ENCODE measurements around the gene CELA2B. TPM values are rescaled to one million over a fixed set of nuclear protein-coding genes. Genes with fewer than 3 reads are reported as not detected.
A peak's percentile ranks its signal among the peaks of the same experiment; 100 is the strongest.

Gene CELA2B
- total RNA-seq, 4 donors from 2014 or later, result not detected

DNA sequence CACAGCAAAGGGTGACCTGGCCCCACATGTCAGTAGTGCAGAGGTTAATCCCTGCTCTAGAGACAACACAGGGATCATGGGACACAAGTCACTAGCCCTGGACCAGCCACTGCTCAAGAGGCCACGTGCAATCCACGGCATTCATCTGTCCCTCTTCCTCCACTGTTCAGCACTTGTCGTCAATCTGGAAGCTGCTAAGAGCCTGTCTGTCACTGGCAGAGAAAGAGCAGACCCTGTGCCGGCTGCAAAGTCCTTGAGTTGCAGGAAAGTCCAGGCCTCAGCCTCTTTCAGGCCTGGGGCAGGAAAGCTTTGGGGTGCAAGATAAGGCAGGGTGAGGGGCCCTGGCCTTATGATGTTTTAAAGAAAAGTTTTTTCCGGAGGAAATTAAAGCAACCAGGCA, 16.7 kb downstream of the CELA2B start:
- Histone ChIP-seq H3K9me3 (no peaks in the 10 kb centered on the region), H3K4me1 (no peaks in the 10 kb centered on the region), H3K36me3 (peaks cover 15 to 18% of the 10 kb centered on the region in 2 donors), H3K4me3 (replicated peaks in 1 of 3) (no peak overlapping the region), H3K27ac (no peak overlapping the region), H3K27me3 (no peaks in the 10 kb centered on the region)
- intact Hi-C loops (cut with DNase I), result no loop called here
- DNase-seq, result no peak
- TF ChIP-seq POLR2A (IDR thresholded peaks at IDR 0.05), result no peak
- TF ChIP-seq CTCF (IDR thresholded peaks at IDR 0.05), result no peak
- WGBS, 2 donors, result 71 to 81% methylated on average over 3 to 5 of the region's 5 CpGs

GRCh38 chr1:15493869-15494390, 18.0 kb downstream of the CELA2B start:
- WGBS, 2 donors, result 81 to 100% methylated on average over 6 to 9 of the region's 9 CpGs
- intact Hi-C loops (cut with DNase I), result no loop called here
- DNase-seq, result no peak
- no peak overlapping the region for H3K27ac ChIP-seq
- H3K27me3 ChIP-seq, result no peaks in the 10 kb centered on the region
- no peaks in the 10 kb centered on the region for H3K9me3 ChIP-seq
- TF ChIP-seq POLR2A (IDR thresholded peaks at IDR 0.05) (no peak), CTCF (IDR thresholded peaks at IDR 0.05) (no peak)
- no peaks in the 10 kb centered on the region for H3K4me1 ChIP-seq
- H3K4me3 ChIP-seq (replicated peaks in 1 of 3), result no peak overlapping the region
- H3K36me3 ChIP-seq, result peaks cover 15 to 18% of the 10 kb centered on the region in 2 donors

DNA sequence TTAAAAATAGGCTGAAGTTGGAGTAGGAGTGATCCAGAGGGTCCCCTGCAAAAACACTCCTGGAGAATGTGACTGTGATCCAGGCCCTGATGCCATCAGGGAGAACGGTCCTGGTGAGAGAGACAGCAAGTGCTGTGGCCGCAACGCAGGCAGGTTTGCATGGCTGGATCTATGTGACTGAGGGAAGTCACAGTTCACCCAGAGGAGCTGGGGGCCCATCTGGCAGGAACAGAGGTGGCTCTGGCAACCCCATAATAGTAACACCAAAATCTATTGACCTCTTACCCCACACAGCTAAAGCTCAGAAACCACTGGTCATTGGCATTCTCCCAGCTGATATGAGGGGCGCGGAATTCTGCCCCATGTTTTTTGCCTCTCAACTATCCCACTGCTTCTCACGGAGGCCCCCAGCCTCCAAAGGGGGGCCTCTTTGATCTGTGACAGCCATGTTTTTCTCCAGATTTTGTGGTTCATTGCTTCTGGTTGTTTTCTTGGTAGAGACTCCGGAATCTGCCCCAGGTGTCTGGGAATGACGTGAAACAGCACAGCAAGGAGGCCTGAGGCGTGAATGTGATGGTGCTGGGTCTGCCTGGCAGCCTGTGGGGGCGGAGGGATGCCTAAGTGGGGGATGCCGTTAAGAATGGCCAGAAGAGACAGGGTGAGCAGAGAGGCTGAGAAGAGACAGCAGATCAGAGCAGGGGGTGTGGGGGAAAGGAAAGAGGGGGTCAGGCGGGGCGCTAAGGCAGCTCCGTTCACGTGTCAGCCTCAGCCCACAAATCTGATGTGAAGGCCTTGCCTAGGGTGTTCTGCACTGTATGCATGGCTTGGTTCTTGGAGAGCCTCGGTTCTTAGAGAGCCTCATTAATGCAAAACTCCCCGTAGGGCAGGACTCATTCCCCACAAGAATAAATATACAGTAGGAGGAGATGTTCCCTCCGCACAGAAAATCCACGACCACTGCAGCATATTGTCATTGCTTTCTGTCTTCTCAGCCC, 24.6 kb downstream of the CELA2B start:
- WGBS, 2 donors, result 86% methylated on average over 19 of the region's 19 CpGs
- peaks cover 8 to 16% of the 10 kb centered on the region in 2 donors for H3K36me3 ChIP-seq
- intact Hi-C loops (cut with DNase I), result no loop called here
- no peak for TF ChIP-seq CTCF (IDR thresholded peaks at IDR 0.05)
- no peak for TF ChIP-seq POLR2A (IDR thresholded peaks at IDR 0.05)
- no peak overlapping the region for H3K27ac ChIP-seq
- H3K9me3 ChIP-seq, result no peaks in the 10 kb centered on the region
- no peak for DNase-seq
- H3K4me3 ChIP-seq (replicated peaks in 1 of 3), result no peak overlapping the region
- no peaks in the 10 kb centered on the region for H3K27me3 ChIP-seq
- no peaks in the 10 kb centered on the region for H3K4me1 ChIP-seq

DNA sequence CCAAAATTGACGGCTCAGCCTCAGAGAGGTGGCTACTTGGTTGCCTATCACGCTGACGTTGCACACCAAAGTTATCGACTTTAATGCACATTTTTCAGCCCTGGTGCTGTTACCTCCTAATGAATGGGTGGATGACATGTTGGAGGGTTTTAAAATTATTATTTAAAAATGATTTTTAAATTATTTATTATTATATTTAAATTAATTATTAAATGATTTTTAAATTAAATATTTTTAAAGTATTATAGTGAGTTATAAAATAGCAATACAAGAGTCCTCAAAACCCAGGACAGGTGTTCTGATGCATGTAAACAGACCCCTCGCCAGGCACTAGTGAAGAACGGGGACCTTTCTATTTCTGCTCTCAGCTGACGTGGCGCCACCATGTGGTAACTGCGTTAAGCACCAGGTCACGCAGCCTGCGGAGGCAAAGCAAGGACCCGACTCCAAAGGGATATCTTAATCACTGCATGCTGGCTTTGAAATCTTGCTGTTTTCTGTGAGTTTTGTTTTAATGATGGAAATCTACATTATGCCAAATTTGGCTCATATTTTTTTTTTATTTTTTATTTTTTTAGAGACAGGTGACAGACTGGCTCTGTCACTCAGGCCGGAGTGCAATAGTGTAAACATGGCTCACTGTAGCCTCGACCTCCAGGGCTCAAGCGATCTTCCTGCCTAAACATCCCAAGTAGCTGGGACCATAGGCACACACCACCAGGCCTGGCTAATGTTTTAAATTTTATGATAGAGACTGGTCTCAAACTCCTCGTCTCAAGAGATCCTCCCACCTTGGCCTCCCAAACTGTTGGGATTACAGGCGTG, 25.5 kb downstream of the CELA2B start:
- Histone ChIP-seq H3K4me3 (replicated peaks in 1 of 3) (no peak overlapping the region), H3K4me1 (no peaks in the 10 kb centered on the region), H3K9me3 (no peaks in the 10 kb centered on the region), H3K27me3 (no peaks in the 10 kb centered on the region), H3K36me3 (peaks cover 8 to 16% of the 10 kb centered on the region in 2 donors), H3K27ac (no peak overlapping the region)
- 72 to 73% methylated on average over 17 of the region's 17 CpGs for WGBS, 2 donors
- peak; percentile 31 to 33 for DNase-seq
- TF ChIP-seq POLR2A (IDR thresholded peaks at IDR 0.05), result no peak
- TF ChIP-seq CTCF (IDR thresholded peaks at IDR 0.05), result peak in 5 of 6 experiments; percentile 13 to 52 (median 28)
- intact Hi-C loops (cut with DNase I), result no loop called here
